KOPT-K1 (cell line): ENCODE measurements around the gene EPS8.

ENCODE experiments used
- H3K27ac ChIP-seq: fragments of 200-600 bp; sonication (generic); 2 replicates; pipeline ENCODE4 v1.5.1; 2016; ENCODE audit warnings: antibody characterized with exemption, mild to moderate bottlenecking, low read depth, low read length; ENCODE audit not compliant: poor library complexity, severe bottlenecking
- H3K36me3 ChIP-seq: fragments of 200-600 bp; sonication (generic); 2 replicates; pipeline ENCODE4 v1.5.1; 2017; ENCODE audit warnings: antibody characterized with exemption, mild to moderate bottlenecking, low read length, moderate library complexity; ENCODE audit not compliant: insufficient read depth
- H3K9me3 ChIP-seq: fragments of 200-600 bp; sonication (generic); 2 replicates; pipeline ENCODE4 v1.5.1; 2017; ENCODE audit warnings: antibody characterized with exemption, low read length, mild to moderate bottlenecking; ENCODE audit not compliant: insufficient read depth, poor library complexity, severe bottlenecking

EPS8 gene

DNA sequence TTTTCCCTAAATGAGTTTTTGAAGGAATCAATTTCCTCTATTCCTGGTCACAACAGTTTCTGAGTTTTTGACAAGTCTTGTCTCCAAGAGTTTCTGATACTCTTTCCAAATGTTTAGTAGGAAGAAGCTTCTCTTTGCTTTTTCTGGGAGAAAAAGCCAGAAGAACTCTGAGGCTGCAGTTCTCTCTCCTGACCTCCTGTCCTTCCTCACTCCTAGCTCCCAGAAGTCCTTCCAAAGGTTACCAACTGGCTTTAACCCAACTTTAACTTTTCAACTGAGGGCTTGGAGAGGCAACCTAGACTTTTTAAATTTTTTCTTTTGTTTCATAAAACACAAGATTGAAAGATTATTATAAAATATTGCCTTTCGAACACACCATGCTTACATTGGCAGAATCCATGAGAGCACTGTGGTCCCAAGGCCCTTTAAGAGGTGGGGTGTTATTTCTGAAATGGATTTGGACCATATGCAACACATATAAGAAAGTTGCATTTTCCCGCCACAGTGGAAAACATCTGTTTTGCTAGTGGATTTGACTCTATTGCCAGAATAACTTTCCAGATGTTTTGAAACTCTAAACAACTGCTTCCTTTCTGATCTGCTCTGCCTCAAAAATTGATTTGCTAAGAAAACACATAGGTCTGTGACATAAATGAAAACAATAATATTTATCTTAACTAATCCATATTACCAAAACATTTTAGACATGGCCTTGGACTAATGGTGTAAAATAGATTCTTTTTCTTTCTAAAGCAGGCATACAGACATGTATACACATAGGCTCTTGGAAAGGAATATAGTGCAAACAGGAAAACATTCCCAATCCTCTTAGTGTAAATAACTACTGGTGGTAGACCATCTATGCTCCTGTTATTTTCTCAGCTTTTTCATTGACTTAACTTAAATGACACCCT lies 22.3 kb upstream of the EPS8 start:
- Histone ChIP-seq H3K27ac (no peak overlapping the region), H3K9me3 (no peaks in the 10 kb centered on the region), H3K36me3 (no peaks in the 10 kb centered on the region)

DNA sequence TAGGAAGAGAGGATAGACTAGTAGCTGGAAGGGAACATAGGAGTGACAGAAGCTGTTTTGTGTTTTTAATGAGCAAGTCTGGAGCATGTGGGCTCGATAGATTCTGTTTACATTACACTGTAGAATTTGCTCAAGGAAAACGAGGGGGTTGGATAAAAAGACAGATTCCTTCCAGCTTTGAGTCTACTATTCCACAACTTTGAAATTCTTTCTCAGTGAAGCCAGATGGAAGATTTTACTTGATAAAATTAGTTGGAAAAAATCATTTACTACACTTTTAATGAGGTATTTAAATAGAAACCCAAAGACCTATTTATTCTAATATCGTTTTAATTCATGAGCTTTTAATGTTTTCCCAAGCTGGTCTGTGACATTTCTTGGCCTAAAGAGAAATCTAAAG lies 19.5 kb upstream of the EPS8 start:
- no peak overlapping the region for H3K27ac ChIP-seq
- H3K9me3 ChIP-seq: no peaks in the 10 kb centered on the region
- no peaks in the 10 kb centered on the region for H3K36me3 ChIP-seq

DNA sequence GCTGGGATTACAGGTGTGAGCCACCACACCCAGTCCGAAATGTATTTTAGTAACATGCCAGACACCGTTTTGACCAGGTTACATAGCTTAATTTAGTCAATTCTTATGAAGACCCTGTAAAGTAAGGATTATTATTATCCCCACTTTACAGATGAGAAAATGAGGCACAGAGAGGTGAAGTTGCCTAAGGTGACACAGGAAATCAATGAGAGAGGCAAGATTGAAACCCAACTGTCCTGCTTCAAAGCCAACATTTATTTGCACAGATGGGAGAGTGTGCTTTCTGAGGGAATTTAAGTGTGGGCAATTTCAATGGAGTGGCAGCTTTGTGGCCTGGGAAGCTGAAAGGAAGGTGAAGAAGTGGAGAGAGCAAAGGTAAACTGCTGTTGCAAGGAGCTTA lies 19.1 kb upstream of the EPS8 start:
- no peak overlapping the region for H3K27ac ChIP-seq
- H3K9me3 ChIP-seq: no peaks in the 10 kb centered on the region

DNA sequence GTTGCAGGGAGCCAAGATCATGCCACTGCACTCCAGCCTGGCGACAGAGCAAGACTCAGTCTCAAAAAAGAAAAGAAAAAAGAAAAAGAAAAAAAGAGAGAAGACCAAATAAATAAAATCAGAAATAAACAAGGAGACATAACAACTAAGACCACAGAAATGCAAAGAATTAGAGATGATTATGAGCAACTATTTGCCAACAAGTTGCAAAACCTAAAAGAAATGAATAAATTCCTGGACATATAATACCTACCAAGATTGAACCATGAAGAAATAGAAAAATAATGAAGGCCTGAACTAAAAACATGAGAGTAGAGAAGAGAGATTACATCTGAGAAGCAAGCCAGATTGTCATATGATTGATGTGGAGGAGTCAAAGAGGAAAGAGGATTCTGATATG lies 17.6 kb upstream of the EPS8 start:
- Histone ChIP-seq H3K27ac (no peak overlapping the region), H3K9me3 (no peaks in the 10 kb centered on the region), H3K36me3 (no peaks in the 10 kb centered on the region)

More for the DNA sequence above, 19.1 kb upstream of the EPS8 start:
- no peaks in the 10 kb centered on the region for H3K36me3 ChIP-seq

GRCh38 chr12:15801770-15802744 lies 12.9 kb upstream of the EPS8 start:
- no peak overlapping the region for H3K27ac ChIP-seq
- H3K36me3 ChIP-seq: no peaks in the 10 kb centered on the region
- no peaks in the 10 kb centered on the region for H3K9me3 ChIP-seq

- no peaks in the 10 kb centered on the region for H3K36me3 ChIP-seq
- H3K9me3 ChIP-seq: no peaks in the 10 kb centered on the region
- no peak overlapping the region for H3K27ac ChIP-seq
These were observed 11.1 kb upstream of the EPS8 start for GRCh38 chr12:15800278-15800677.

- H3K36me3 ChIP-seq: no peaks in the 10 kb centered on the region
- no peaks in the 10 kb centered on the region for H3K9me3 ChIP-seq
- no peak overlapping the region for H3K27ac ChIP-seq
These were observed 8.6 kb upstream of the EPS8 start for GRCh38 chr12:15797818-15798217.

DNA sequence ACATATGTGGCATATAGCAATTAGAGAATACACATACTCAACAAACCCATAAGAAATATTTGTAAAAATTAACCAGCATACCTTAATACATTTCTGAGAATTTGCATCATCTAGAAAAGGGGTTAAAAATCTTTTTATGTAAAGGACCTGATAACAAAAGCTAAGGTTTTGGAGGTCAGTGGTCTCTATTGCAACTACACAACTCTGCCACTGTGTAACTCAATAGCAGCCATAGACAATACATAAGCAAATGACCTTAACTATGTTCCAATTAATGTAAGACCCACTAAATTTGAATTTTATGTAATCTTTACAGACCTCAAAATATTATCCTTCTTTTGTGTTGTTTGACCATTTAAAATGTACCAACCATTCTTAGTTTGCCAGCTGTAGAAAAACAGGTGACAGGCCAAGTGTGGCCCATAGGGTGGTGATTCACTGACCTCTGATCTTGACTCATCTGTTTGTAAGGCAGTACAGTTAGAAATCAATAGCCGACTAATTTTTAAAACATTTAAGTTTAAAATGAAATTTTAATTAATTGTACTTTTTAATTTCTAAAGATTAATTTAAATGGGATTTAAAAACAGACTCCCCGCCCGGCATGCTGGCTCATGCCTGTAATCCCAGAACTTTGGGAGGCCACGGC lies 7.4 kb upstream of the EPS8 start:
- Histone ChIP-seq H3K27ac (no peak overlapping the region), H3K9me3 (no peaks in the 10 kb centered on the region), H3K36me3 (no peaks in the 10 kb centered on the region)

GRCh38 chr12:15794836-15795235 lies 5.6 kb upstream of the EPS8 start:
- Histone ChIP-seq H3K36me3 (no peaks in the 10 kb centered on the region), H3K27ac (no peak overlapping the region), H3K9me3 (no peaks in the 10 kb centered on the region)

GRCh38 chr12:15794196-15794595 lies 5.0 kb upstream of the EPS8 start:
- H3K9me3 ChIP-seq: no peaks in the 10 kb centered on the region
- no peaks in the 10 kb centered on the region for H3K36me3 ChIP-seq
- no peak overlapping the region for H3K27ac ChIP-seq

DNA sequence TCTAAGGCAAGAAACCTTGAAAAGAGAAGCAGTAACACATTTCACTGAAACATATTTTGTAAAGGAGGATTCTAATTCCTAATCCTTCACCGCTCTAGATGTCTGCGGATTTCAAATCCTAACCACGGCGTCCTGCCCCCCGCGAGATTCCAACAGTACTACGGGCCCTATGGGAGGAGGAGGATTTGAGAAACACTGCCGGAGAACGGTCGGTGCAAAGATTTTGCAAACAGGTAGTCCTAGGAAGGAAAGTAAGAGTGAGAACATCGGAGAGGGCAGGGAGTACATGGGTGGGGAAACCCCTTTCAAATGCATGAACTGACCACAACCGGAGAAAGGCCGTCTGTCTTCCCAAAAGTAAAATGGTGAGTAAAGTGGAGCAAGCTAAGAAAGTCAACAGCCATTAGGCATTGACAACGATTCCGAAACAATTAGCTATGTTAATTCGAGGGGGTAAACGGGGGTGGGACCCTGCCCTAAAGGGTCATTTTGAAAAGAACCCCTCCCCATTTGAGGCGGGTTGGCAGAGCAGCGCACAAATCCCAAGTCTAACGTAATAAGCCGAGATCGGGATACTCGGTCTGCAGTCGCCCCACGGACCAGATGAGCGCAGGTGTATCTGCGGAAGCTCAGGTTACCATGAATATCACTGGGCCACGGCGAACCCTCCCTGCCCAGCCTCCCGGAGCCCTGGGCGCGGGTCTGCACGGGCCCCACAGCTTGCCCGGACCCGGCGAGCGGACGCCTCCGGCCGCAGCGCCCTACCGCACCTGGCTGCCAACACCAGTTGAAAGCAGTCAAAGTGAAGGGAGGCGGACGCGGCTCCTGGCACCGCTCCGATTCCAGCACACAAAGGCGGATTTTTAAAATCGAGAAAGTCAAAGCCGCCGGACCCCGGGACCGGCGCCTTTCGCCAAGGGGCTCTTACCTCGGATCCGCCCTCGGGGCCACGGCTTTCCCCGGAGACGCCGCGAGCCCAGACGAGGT lies 662 bp downstream of the EPS8 start:
- Histone ChIP-seq H3K36me3 (no peaks in the 10 kb centered on the region), H3K9me3 (peaks cover 6% of the 10 kb centered on the region), H3K27ac (no peak overlapping the region)

- H3K27ac ChIP-seq: no peak overlapping the region
- H3K36me3 ChIP-seq: no peaks in the 10 kb centered on the region
- peaks cover 6% of the 10 kb centered on the region for H3K9me3 ChIP-seq
These were observed 1.4 kb downstream of the EPS8 start for GRCh38 chr12:15787778-15788177.

DNA sequence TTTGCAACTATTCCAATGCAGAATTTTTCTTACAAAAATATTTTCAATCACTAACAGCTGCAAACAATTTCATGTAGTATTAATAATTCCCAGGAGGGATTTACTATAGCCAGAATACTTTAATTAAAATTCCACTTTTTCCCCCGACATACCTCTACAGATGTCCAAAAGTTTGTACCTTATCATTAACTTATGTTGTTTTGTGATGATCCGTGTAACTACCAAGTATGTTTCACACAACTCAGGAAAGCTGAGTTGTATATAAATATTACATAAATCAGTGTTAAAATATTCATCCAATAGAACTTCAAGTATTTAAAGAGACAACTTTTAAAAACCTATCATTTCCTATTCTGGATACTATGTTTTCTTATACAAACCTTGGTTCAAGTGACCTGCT lies 2.4 kb downstream of the EPS8 start:
- no peak overlapping the region for H3K27ac ChIP-seq
- no peaks in the 10 kb centered on the region for H3K36me3 ChIP-seq
- peaks cover 6% of the 10 kb centered on the region for H3K9me3 ChIP-seq

GRCh38 chr12:15783288-15783687 lies 5.9 kb downstream of the EPS8 start:
- Histone ChIP-seq H3K36me3 (no peaks in the 10 kb centered on the region), H3K27ac (no peak overlapping the region), H3K9me3 (no peaks in the 10 kb centered on the region)
